ENCODE results near the gene LMF2. TPM values are rescaled to one million over a fixed set of nuclear protein-coding genes. Genes with fewer than 3 reads are reported as not detected.

LMF2 gene
- total and polyA plus RNA-seq, 2 of the 4 experiments (the other 2 are of a cell fraction), result 16.8 to 82.6 TPM

- Histone ChIP-seq H3K79me1 (ENCODE audit: low read depth in 1 of 2, low read length in 2 of 2) (no peaks in the 10 kb centered on the region), H4K91ac (ENCODE audit: insufficient read depth, low read depth, low read length) (no peak overlapping the region), H4K8ac (ENCODE audit: low read depth in 2 of 2, low read length in 2 of 2) (no peak overlapping the region), H3K14ac (replicated peaks; ENCODE audit: low read depth, low read length) (no peak overlapping the region), H3K4ac (ENCODE audit: low read depth, low read length) (no peak overlapping the region), H3K56ac (ENCODE audit: extremely low read depth, insufficient read depth, low read length) (no peak overlapping the region), H3K9ac (ENCODE audit: low read depth, low read length) (no peak overlapping the region), H3K27ac (ENCODE audit: insufficient read depth, low read length) (no peak overlapping the region), H3K4me2 (ENCODE audit: low read depth, low read length) (no peak overlapping the region), H3K27me3 (ENCODE audit: control insufficient read depth, insufficient read depth, low read length) (no peaks in the 10 kb centered on the region), H3K23ac (ENCODE audit: low read depth, low read length) (no peak overlapping the region), H2BK5ac (ENCODE audit: low read depth, low read length, poor library complexity, severe bottlenecking) (no peak overlapping the region), H4K5ac (ENCODE audit: low read depth, low read length) (no peak overlapping the region), H3K36me3 (ENCODE audit: control insufficient read depth, insufficient read depth, low read length) (peaks cover 91% of the 10 kb centered on the region), H3K4me1 (ENCODE audit: control insufficient read depth, insufficient read depth, low read length) (no peaks in the 10 kb centered on the region), H2AK9ac (replicated peaks; ENCODE audit: low read depth, low read length, poor library complexity) (no peak overlapping the region), H3K4me3 (ENCODE audit: insufficient read depth, low read depth, low read length) (no peak overlapping the region), H3K18ac (ENCODE audit: low read depth, low read length) (no peak overlapping the region), H2AK5ac (ENCODE audit: low read depth, low read length) (no peak overlapping the region), H3K9me3 (ENCODE audit: control insufficient read depth, insufficient read depth, low read length) (no peaks in the 10 kb centered on the region), H4K20me1 (ENCODE audit: insufficient read depth, low read length) (peaks cover 8% of the 10 kb centered on the region; the same call in 1 of the 2 replicates), H2BK20ac (ENCODE audit: low read depth, low read length) (no peak overlapping the region), H2BK15ac (ENCODE audit: low read depth, low read length) (no peak overlapping the region), H2AFZ (replicated peaks; ENCODE audit: low read length, poor library complexity) (no peak overlapping the region), H3K9me1 (ENCODE audit: insufficient read depth, low read length) (no peaks in the 10 kb centered on the region), H2BK120ac (ENCODE audit: low read depth, low read length) (no peak overlapping the region)
- CTCF ChIA-PET, result no interaction called here
- ATAC-seq (ENCODE audit: low read depth) (no peak), DNase-seq (no peak)
- intact Hi-C loops (cut with micrococcal nuclease), result no loop called here
- dilution Hi-C loops (cut with HindIII; ENCODE audit: low sequenced_read_pairs, unreplicated experiment), result no loop called here
- BruUV-seq (replicated peaks), result no TSS peak
- in situ Hi-C loops (cut with MboI; ENCODE audit: low sequenced_read_pairs), result no loop called here
- no peak for TF ChIP-seq POLR2A (IDR thresholded peaks at IDR 0.05; ENCODE audit: low read depth, low read length)
- TF ChIP-seq MAFK (IDR thresholded peaks at IDR 0.05; ENCODE audit: low read depth, low read length), result no peak
- 100% methylated on average over 3 of the region's 17 CpGs; no CpG with 5 or more reads in 1 of the 2 experiments for WGBS, 2 experiments (ENCODE audit: extremely low coverage in 2 of 2, insufficient read length in 1 of 2)
- POLR2A ChIA-PET (ENCODE audit: unreplicated experiment), result no interaction called here
These were observed 46.6 kb downstream of the LMF2 start for GRCh38 chr22:50460938-50461337.

All from IMR-90 (cell line).